ENCODE measurements around the gene OVCH1.

The OVCH1 gene

GRCh38 chr12:29497588-29497987 lies at the start of gene OVCH1:
TSS of gene OVCH1 (minus strand) at chr12:29497686. CDS start at chr12:29497686, 0 bp downstream.
- no peak for DNase-seq

GRCh38 chr12:29547151-29547632 lies 49.7 kb upstream of the OVCH1 start:
- DNase-seq = no peak

GRCh38 chr12:29546000-29546399 lies 48.5 kb upstream of the OVCH1 start:
- no peak for DNase-seq

GRCh38 chr12:29545102-29545467 lies 47.6 kb upstream of the OVCH1 start:
- DNase-seq = no peak

- no peak for DNase-seq
These were observed 47.1 kb upstream of the OVCH1 start for GRCh38 chr12:29544428-29545101.

- no peak for DNase-seq
These were observed 45.5 kb upstream of the OVCH1 start for GRCh38 chr12:29543036-29543435.

- no peak for DNase-seq
These were observed 39.8 kb upstream of the OVCH1 start for GRCh38 chr12:29537298-29537697.

GRCh38 chr12:29534935-29535334 lies 37.4 kb upstream of the OVCH1 start:
- peak; percentile 24 for DNase-seq

GRCh38 chr12:29533815-29534489 lies 36.5 kb upstream of the OVCH1 start:
- DNase-seq = no peak

GRCh38 chr12:29531471-29531870 lies 34.0 kb upstream of the OVCH1 start:
- no peak for DNase-seq

GRCh38 chr12:29530436-29530835 lies 33.0 kb upstream of the OVCH1 start:
- DNase-seq = no peak

GRCh38 chr12:29528161-29528560 lies 30.7 kb upstream of the OVCH1 start:
- no peak for DNase-seq

- no peak for DNase-seq
These were observed 24.5 kb upstream of the OVCH1 start for GRCh38 chr12:29521951-29522350.

GRCh38 chr12:29519585-29520182 lies 22.2 kb upstream of the OVCH1 start:
- DNase-seq = peak; percentile 77

- no peak for DNase-seq
These were observed 20.9 kb upstream of the OVCH1 start for GRCh38 chr12:29518407-29518806.

- no peak for DNase-seq
These were observed 19.8 kb upstream of the OVCH1 start for GRCh38 chr12:29517264-29517663.

- DNase-seq = no peak
These were observed 19.0 kb upstream of the OVCH1 start for GRCh38 chr12:29516431-29516875.

GRCh38 chr12:29510591-29511185 lies 13.2 kb upstream of the OVCH1 start:
- no peak for DNase-seq

GRCh38 chr12:29509503-29509902 lies 12.0 kb upstream of the OVCH1 start:
- DNase-seq = no peak

GRCh38 chr12:29508949-29509348 lies 11.5 kb upstream of the OVCH1 start:
- no peak for DNase-seq

- DNase-seq = peak; percentile 11
These were observed 7.6 kb upstream of the OVCH1 start for GRCh38 chr12:29505122-29505521.

- DNase-seq = no peak
These were observed 5.8 kb upstream of the OVCH1 start for GRCh38 chr12:29503283-29503682.

GRCh38 chr12:29499235-29499634 lies 1.7 kb upstream of the OVCH1 start:
- DNase-seq = no peak

GRCh38 chr12:29492891-29493290 lies 4.6 kb downstream of the OVCH1 start:
- no peak for DNase-seq

Data from eye (tissue), 1 donor.